HepG2 (cell line): ENCODE data around the gene SCRT2. TPM values are rescaled to one million over a fixed set of nuclear protein-coding genes. Genes with fewer than 3 reads are reported as not detected.

Experiments
- ATAC-seq: fragments of 200-7000 bp; cut with Tn5 transposase; 3 replicates; pipeline ENCODE4 v1.9.1; 2020; ENCODE audit warnings: mild to moderate bottlenecking, moderate library complexity
- BruUV-seq: library from RNA; stranded (reverse); fragments of 400-500 nt; replicated peaks from 2 replicates; lab custom pipeline; 2021; lab: Mats Ljungman, UMichigan
- CTCF ChIA-PET: fragments of 300-600 bp; formaldehyde crosslinking; extraction: SDS; loops from one replicate; lab custom pipeline; 2021; ENCODE audit warnings: low total read pairs, inconsistent platforms, low intra/inter-chr PET ratio; lab: Yijun Ruan, JAX
- POLR2A ChIA-PET: fragments of 350-600 bp; sonication (Branson Sonifier 250); formaldehyde crosslinking; loops from one replicate; lab custom pipeline; 2020; ENCODE audit warnings: antibody characterized with exemption, inconsistent platforms; lab: Yijun Ruan, JAX
- DNase-seq: peaks from one replicate; pipeline ENCODE4 v3.0.0-alpha.2; 2015; ENCODE audit warnings: low spot score
- FAIRE-seq: peaks from 3 replicates; lab custom pipeline; 2011; peaks lifted over from hg19 to GRCh38; lab: Jason Lieb, UNC
- H2AFZ ChIP-seq: one replicate; pipeline ENCODE4 v1.6.1; 2011; ENCODE audit warnings: low read length, inconsistent platforms
- H3K27ac ChIP-seq: fragments of 300-600 bp; 3 replicates; pipeline ENCODE4 v1.8.0; 2011; ENCODE audit warnings: mixed run types, mild to moderate bottlenecking, mixed read lengths, low read length, inconsistent platforms; ENCODE audit not compliant: insufficient read depth; ENCODE audit errors: extremely low read length
- H3K27me3 ChIP-seq, 2 experiments: fragments of 200-600 bp in 1 of 2; 2 replicates in 1 of 2; 3 replicates in 1 of 2; pipeline versions ENCODE4 v1.6.0 to v1.8.0; 2011; ENCODE audit warnings: low read length in 2 of 2, mild to moderate bottlenecking in 2 of 2, moderate library complexity in 2 of 2, inconsistent platforms in 1 of 2; ENCODE audit not compliant: insufficient read depth in 2 of 2, control insufficient read depth in 1 of 2
- H3K36me3 ChIP-seq, 2 experiments: fragments of 200-600 bp in 1 of 2; replicated peaks in 1 of 2; 2 replicates in 1 of 2; 3 replicates in 1 of 2; pipeline versions ENCODE4 v1.5.1 to v1.8.0; 2011; ENCODE audit warnings: low read length in 2 of 2, inconsistent platforms in 1 of 2; ENCODE audit not compliant: insufficient read depth in 2 of 2, control insufficient read depth in 1 of 2
- H3K4me1 ChIP-seq: 2 replicates; pipeline ENCODE4 v1.5.1; 2012; ENCODE audit warnings: low read length, inconsistent platforms; ENCODE audit not compliant: insufficient read depth
- H3K4me2 ChIP-seq: 2 replicates; pipeline ENCODE4 v1.6.0; 2011; ENCODE audit warnings: low read depth, low read length, inconsistent platforms
- H3K4me3 ChIP-seq, 3 experiments: fragments of 200-600 bp in 1 of 3; sonication (generic), shearing (Covaris generic) in 1 of 3; replicated peaks in 1 of 3; 2 replicates each; pipeline ENCODE4 v1.5.1; 2011 to 2016; ENCODE audit warnings: low read length in 3 of 3, inconsistent platforms in 2 of 3, low read depth in 2 of 3, mild to moderate bottlenecking in 2 of 3, control low read depth in 1 of 3, mixed read lengths in 1 of 3; ENCODE audit not compliant: insufficient read depth in 1 of 3
- H3K79me2 ChIP-seq: one replicate; pipeline ENCODE4 v1.6.1; 2011; ENCODE audit warnings: low read length, inconsistent platforms; ENCODE audit not compliant: insufficient read depth
- H3K9ac ChIP-seq: 2 replicates; pipeline ENCODE4 v1.6.0; 2011; ENCODE audit warnings: mild to moderate bottlenecking, low read depth, low read length, inconsistent platforms; ENCODE audit not compliant: insufficient read depth
- H3K9me3 ChIP-seq: 2 replicates; pipeline ENCODE4 v1.5.1; 2012; ENCODE audit warnings: mild to moderate bottlenecking, low read length
- H4K20me1 ChIP-seq: 2 replicates; pipeline ENCODE4 v1.6.0; 2011; ENCODE audit warnings: inconsistent platforms, mild to moderate bottlenecking, low read length, moderate library complexity; ENCODE audit not compliant: insufficient read depth
- CCDC6 ChIP-seq: sonication (generic); formaldehyde crosslinking; IDR thresholded peaks from 2 replicates; pipeline ENCODE4 v1.8.1; 2022; ENCODE audit warnings: mild to moderate bottlenecking, missing genetic modification reagents, moderate library complexity
- MTF2 ChIP-seq: sonication (generic); formaldehyde crosslinking; IDR thresholded peaks from 2 replicates; pipeline ENCODE4 v1.5.0; 2020; ENCODE audit warnings: missing genetic modification reagents, borderline replicate concordance
- NR0B2 ChIP-seq: sonication (generic); formaldehyde crosslinking; IDR thresholded peaks from 2 replicates; pipeline ENCODE4 v1.4.0; 2020; ENCODE audit warnings: mild to moderate bottlenecking, missing genetic modification reagents
- RXRA ChIP-seq: sonication (generic); formaldehyde crosslinking; IDR thresholded peaks from 2 replicates; pipeline ENCODE4 v1.5.1; 2020; ENCODE audit warnings: missing genetic modification reagents
- TCF12 ChIP-seq, 2 experiments: fragments of 450-650 bp in 1 of 2; sonication (generic) in 1 of 2; formaldehyde crosslinking in 1 of 2; IDR thresholded peaks; 2 replicates each; pipeline versions ENCODE4 v1.6.1 to v1.8.0; 2017 to 2022; ENCODE audit warnings: antibody characterized with exemption in 1 of 2, mild to moderate bottlenecking in 1 of 2, missing genetic modification reagents in 1 of 2, moderate library complexity in 1 of 2
- UBTF ChIP-seq: sonication (generic); formaldehyde crosslinking; IDR thresholded peaks from 2 replicates; pipeline ENCODE4 v1.4.0; 2020; ENCODE audit warnings: mild to moderate bottlenecking, missing genetic modification reagents
- ZBTB7A ChIP-seq: sonication (generic); formaldehyde crosslinking; IDR thresholded peaks from 2 replicates; pipeline ENCODE4 v1.8.0; 2022; ENCODE audit warnings: mild to moderate bottlenecking, missing genetic modification reagents
- ZNF101 ChIP-seq: sonication (generic); formaldehyde crosslinking; IDR thresholded peaks from 2 replicates; pipeline ENCODE4 v1.4.0; 2020; ENCODE audit warnings: mild to moderate bottlenecking, low read depth, missing genetic modification reagents, borderline replicate concordance
- ZNF280D ChIP-seq: sonication (generic); formaldehyde crosslinking; IDR thresholded peaks from 2 replicates; pipeline ENCODE4 v1.5.1; 2020; ENCODE audit warnings: mild to moderate bottlenecking, missing genetic modification reagents
- ZNF335 ChIP-seq: sonication (generic); formaldehyde crosslinking; IDR thresholded peaks from 2 replicates; pipeline ENCODE4 v1.4.0; 2020; ENCODE audit warnings: missing genetic modification reagents
- ZNF430 ChIP-seq: sonication (generic); formaldehyde crosslinking; IDR thresholded peaks from 2 replicates; pipeline ENCODE4 v1.9.0; 2021; ENCODE audit warnings: mild to moderate bottlenecking, missing genetic modification reagents
- ZNF572 ChIP-seq: sonication (generic); formaldehyde crosslinking; IDR thresholded peaks from 2 replicates; pipeline ENCODE4 v1.5.1; 2020; ENCODE audit warnings: mild to moderate bottlenecking, missing genetic modification reagents
- ZNF709 ChIP-seq: sonication (generic); formaldehyde crosslinking; IDR thresholded peaks from 2 replicates; pipeline ENCODE4 v1.5.0; 2020; ENCODE audit warnings: mild to moderate bottlenecking, missing genetic modification reagents
- ZNF770 ChIP-seq: sonication (generic); formaldehyde crosslinking; IDR thresholded peaks from 2 replicates; pipeline ENCODE4 v1.5.0; 2020; ENCODE audit warnings: mild to moderate bottlenecking, missing genetic modification reagents
- WGBS: methylation state at CpG from one replicate; pipeline ENCODE4 v1.1.6; 2017; ENCODE audit warnings: low lambda C conversion rate; 5-methylcytosine and 5-hydroxymethylcytosine counted together
- in situ Hi-C: cut with HindIII; loops from 2 replicates; pipeline ENCODE4 v1.10.0; 2017; ENCODE audit warnings: low pct_unique_long_range_greater_than_20kb; ENCODE audit not compliant: extremely low pct_ligation_motif_present
- intact Hi-C: fragments of 100-400 bp; cut with micrococcal nuclease; formaldehyde crosslinking; loops from one replicate; pipeline ENCODE4 v1.10.0; 2022; ENCODE audit not compliant: unreplicated experiment
- polyA plus RNA-seq, 8 experiments: library from polyadenylated mRNA; depleted of rRNA in 3 of 8; stranded (reverse) in 7 of 8; unstranded in 1 of 8; fragments of >200 nt; fragmentation: Illumina TruSeq in 4 of 8; extraction: Trizol in 4 of 8; gene quantifications; 2 replicates each; pipeline versions ENCODE4 v1.2.1 to v1.2.3, GENCODE V29; 2011 to 2016; ENCODE audit warnings: low read depth in 4 of 8, missing spikeins in 1 of 8, mixed read lengths in 1 of 8; ENCODE audit not compliant: insufficient read depth in 1 of 8
- total RNA-seq, 5 experiments: library from RNA; depleted of rRNA; stranded (reverse); fragments of >200 nt; fragmentation: Illumina TruSeq; extraction: Trizol; gene quantifications; 2 replicates each; pipeline ENCODE4 v1.2.3, GENCODE V29; 2016; ENCODE audit warnings: low read depth in 1 of 5

SCRT2 gene
- total and polyA plus RNA-seq, 2 of the 13 experiments (the other 11 are each of a cell fraction or from before 2014, with no cell fraction given): not detected

- TF ChIP-seq UBTF (0 out of 2 replicates have a peak, but pooled peaks have one; percentile 32), ZNF770 (no peak), RXRA (0 out of 2 replicates have a peak, but pooled peaks have one; percentile 37), MTF2 (CRISPR knock-in tag) (0 out of 2 replicates have a peak, but pooled peaks have one; percentile 40), ZNF572 (CRISPR knock-in tag) (0 out of 2 replicates have a peak, but pooled peaks have one; percentile 85)
These were observed 13.2 kb upstream of the SCRT2 start (continued) for GRCh38 chr20:688809-689212.

GRCh38 chr20:687468-688203 lies 12.0 kb upstream of the SCRT2 start:
- peaks cover 3 to 36% of the 10 kb centered on the region in 2 experiments; a peak in 4 of 5 replicates for H3K27me3 ChIP-seq
- ChIA-PET POLR2A (no interaction called here), CTCF (no interaction called here)
- DNase-seq (no peak), FAIRE-seq (no peak), ATAC-seq (no peak)
- H3K9me3 ChIP-seq: no peaks in the 10 kb centered on the region
- WGBS: 12% methylated on average over 9 of the region's 9 CpGs
- no peak overlapping the region for H3K9ac ChIP-seq
- no TSS peak for BruUV-seq
- no peaks in the 10 kb centered on the region for H3K79me2 ChIP-seq
- no peaks in the 10 kb centered on the region for H3K36me3 ChIP-seq
- H2AFZ ChIP-seq: no peak overlapping the region
- no peak overlapping the region for H3K27ac ChIP-seq
- no peaks in the 10 kb centered on the region for H4K20me1 ChIP-seq
- intact Hi-C loops (no loop called here), in situ Hi-C loops (no loop called here)
- no peak overlapping the region for H3K4me3 ChIP-seq
- no peak overlapping the region for H3K4me2 ChIP-seq
- peaks cover 7% of the 10 kb centered on the region; the same call in 1 of the 2 replicates for H3K4me1 ChIP-seq
- no peak for TF ChIP-seq TCF12 (IDR thresholded peaks at IDR 0.05)
- no peak for TF ChIP-seq TCF12 (CRISPR knock-in tag; IDR thresholded peaks at IDR 0.05)
- no peak for TF ChIP-seq ZBTB7A (CRISPR knock-in tag)
- no peak for TF ChIP-seq CCDC6 (CRISPR knock-in tag)
- no peak for TF ChIP-seq ZNF101
- no peak for TF ChIP-seq ZNF430 (CRISPR knock-in tag)
- no peak for TF ChIP-seq ZNF335 (CRISPR knock-in tag)
- no peak for TF ChIP-seq NR0B2 (CRISPR knock-in tag)
- no peak for TF ChIP-seq ZNF280D (CRISPR knock-in tag)
- no peak for TF ChIP-seq ZNF709
